ENCODE results near the gene COQ10A.

- TF ChIP-seq ZNF274 (IDR thresholded peaks at IDR 0.05; ENCODE audit: insufficient read depth, insufficient read length), result no peak
- no peak for TF ChIP-seq SMC3 (IDR thresholded peaks at IDR 0.05; ENCODE audit: borderline replicate concordance, low read length)
- TF ChIP-seq JUND (IDR thresholded peaks at IDR 0.05; ENCODE audit: low read depth, low read length), result no peak
Measured at GRCh38 chr12:56244494-56244893, 22.2 kb upstream of the COQ10A start.
